K562 (cell line): ENCODE data around the gene CYP2C18. TPM values are rescaled to one million over a fixed set of nuclear protein-coding genes. Genes with fewer than 3 reads are reported as not detected.
"Not testable (repeated sequence)": the region's sequence is repeated elsewhere in the genome, so short reads cannot be mapped to it uniquely, and the experiment has no call there.

Experiments
- ATAC-seq: fragments of 200-7000 bp; cut with Tn5 transposase; 3 replicates; pipeline ENCODE4 v1.9.1; 2020; ENCODE audit warnings: moderate library complexity
- BruUV-seq: library from RNA; stranded (reverse); fragments of 400-500 nt; replicated peaks from 2 replicates; lab custom pipeline; 2021; lab: Mats Ljungman, UMichigan
- CTCF ChIA-PET: fragments of 300-600 bp; formaldehyde crosslinking; extraction: SDS; loops from one replicate; lab custom pipeline; 2021; ENCODE audit warnings: low intra/inter-chr PET ratio; lab: Yijun Ruan, JAX
- POLR2A ChIA-PET: fragments of 300-600, 350-650 bp; sonication (Branson Sonifier 250); formaldehyde crosslinking; extraction: SDS; loops from one replicate; lab custom pipeline; 2021; ENCODE audit warnings: antibody characterized with exemption, inconsistent platforms; lab: Yijun Ruan, JAX
- DNase-seq, 4 experiments: peaks; one replicate each; pipeline versions ENCODE4 v3.0.0 to v3.0.0-alpha.2; 2011 to 2018; ENCODE audit warnings: low spot score in 3 of 4, mixed read lengths in 3 of 4; ENCODE audit errors: extremely low read depth in 1 of 4
- FAIRE-seq: peaks from 2 replicates; lab custom pipeline; 2011; peaks lifted over from hg19 to GRCh38; lab: Jason Lieb, UNC
- H2AFZ ChIP-seq: 2 replicates; pipeline ENCODE4 v1.6.0; 2011; ENCODE audit warnings: low read depth, low read length, control low read depth, inconsistent platforms
- H3K27ac ChIP-seq: fragments of 200-600 bp; 3 replicates; pipeline ENCODE4 v1.8.0; 2011; ENCODE audit warnings: low read depth, mild to moderate bottlenecking, control low read depth, inconsistent platforms, low read length, moderate library complexity, mixed read lengths; ENCODE audit errors: extremely low read depth
- H3K27me3 ChIP-seq, 2 experiments: fragments of 300-600 bp in 1 of 2; 2 replicates in 1 of 2; 3 replicates in 1 of 2; pipeline versions ENCODE4 v1.6.0 to v1.8.0; 2011; ENCODE audit warnings: inconsistent platforms in 2 of 2, low read length in 2 of 2, mild to moderate bottlenecking in 1 of 2, mixed read lengths in 1 of 2, moderate library complexity in 1 of 2; ENCODE audit not compliant: control insufficient read depth in 2 of 2, insufficient read depth in 2 of 2
- H3K36me3 ChIP-seq: fragments of 300-600 bp; 3 replicates; pipeline ENCODE4 v1.8.0; 2011; ENCODE audit warnings: mild to moderate bottlenecking, low read length, inconsistent platforms; ENCODE audit not compliant: control insufficient read depth, insufficient read depth
- H3K4me1 ChIP-seq, 2 experiments: fragments of 200-600 bp in 1 of 2; replicated peaks in 1 of 2; 2 replicates in 1 of 2; 3 replicates in 1 of 2; pipeline versions ENCODE4 v1.5.1 to v1.8.0; 2011; ENCODE audit warnings: inconsistent platforms in 2 of 2, low read length in 2 of 2, mild to moderate bottlenecking in 1 of 2, mixed read lengths in 1 of 2, moderate library complexity in 1 of 2; ENCODE audit not compliant: control insufficient read depth in 2 of 2, insufficient read depth in 2 of 2
- H3K4me2 ChIP-seq: 2 replicates; pipeline ENCODE4 v1.6.1; 2011; ENCODE audit warnings: low read length, control low read depth, inconsistent platforms, mixed read lengths; ENCODE audit not compliant: insufficient read depth
- H3K4me3 ChIP-seq: fragments of 200-600 bp; sonication (generic), shearing (Covaris generic); 2 replicates; pipeline ENCODE4 v1.5.1; 2016; ENCODE audit warnings: control low read depth, inconsistent platforms
- H3K79me2 ChIP-seq: fragments of 200-600 bp; 3 replicates; pipeline ENCODE4 v1.8.0; 2011; ENCODE audit warnings: low read length, inconsistent platforms; ENCODE audit not compliant: control insufficient read depth, insufficient read depth
- H3K9ac ChIP-seq, 2 experiments: 2 replicates each; pipeline versions ENCODE4 v1.6.0 to v1.6.1; 2011; ENCODE audit warnings: low read depth in 2 of 2, low read length in 2 of 2, control low read depth in 1 of 2, inconsistent platforms in 1 of 2, mild to moderate bottlenecking in 1 of 2, mixed read lengths in 1 of 2; ENCODE audit not compliant: insufficient read depth in 1 of 2
- H3K9me1 ChIP-seq: one replicate; pipeline ENCODE4 v1.6.0; 2011; ENCODE audit warnings: inconsistent platforms, mild to moderate bottlenecking, low read length, moderate library complexity; ENCODE audit not compliant: control insufficient read depth, insufficient read depth
- H3K9me3 ChIP-seq: replicated peaks from 2 replicates; pipeline ENCODE4 v1.5.1; 2011; ENCODE audit warnings: low read depth, low read length, inconsistent platforms; ENCODE audit not compliant: control insufficient read depth, insufficient read depth
- H4K20me1 ChIP-seq: replicated peaks from 2 replicates; pipeline ENCODE4 v1.6.1; 2011; ENCODE audit warnings: low read length, inconsistent platforms, mixed read lengths; ENCODE audit not compliant: control insufficient read depth, insufficient read depth
- BRCA1 ChIP-seq, 2 experiments: fragments of 450-650 bp in 1 of 2; sonication (generic) in 1 of 2; formaldehyde crosslinking in 1 of 2; IDR thresholded peaks; 2 replicates each; pipeline versions ENCODE4 v1.5.0 to v1.6.1; 2017 to 2020; ENCODE audit warnings: mild to moderate bottlenecking in 1 of 2, missing genetic modification reagents in 1 of 2
- FOXP1 ChIP-seq: sonication (generic); formaldehyde crosslinking; IDR thresholded peaks from 2 replicates; pipeline ENCODE4 v1.8.0; 2022; ENCODE audit warnings: mild to moderate bottlenecking, missing genetic modification reagents
- JUND ChIP-seq, 2 experiments: IDR thresholded peaks; 2 replicates in 1 of 2; 3 replicates in 1 of 2; pipeline ENCODE4 v1.6.1; 2011; ENCODE audit warnings: borderline replicate concordance in 2 of 2, low read depth in 2 of 2, low read length in 2 of 2, improper control_type of control experiment in 1 of 2, missing biosample characterization in 1 of 2, missing genetic modification characterization in 1 of 2, missing genetic modification reagents in 1 of 2
- PURB ChIP-seq: sonication (generic); formaldehyde crosslinking; IDR thresholded peaks from 2 replicates; pipeline ENCODE4 v1.9.0; 2021; ENCODE audit warnings: low read depth, mild to moderate bottlenecking, missing genetic modification reagents
- WGBS: fragments of 100-300 bp; shearing (Covaris generic); methylation state at CpG from one replicate; pipeline ENCODE4 v1.1.6; 2016; ENCODE audit warnings: low coverage, mixed read lengths; ENCODE audit not compliant: insufficient coverage; ENCODE audit errors: missing lambda C conversion rate; 5-methylcytosine and 5-hydroxymethylcytosine counted together
- in situ Hi-C: fragments of 300-500 bp; cut with MboI; formaldehyde crosslinking; loops from 4 replicates; pipeline ENCODE4 v1.15.0; 2018; ENCODE audit warnings: inconsistent platforms, mixed read lengths
- intact Hi-C: fragments of 100-400 bp; cut with micrococcal nuclease; formaldehyde crosslinking; loops from 2 replicates; pipeline ENCODE4 v1.14.2; 2022
- polyA plus RNA-seq, 8 experiments: library from polyadenylated mRNA; depleted of rRNA in 4 of 8; stranded (reverse) in 5 of 8; unstranded in 3 of 8; fragments of >200 nt; fragmentation: Nextera tagmentation in 2 of 8; fragmentation: Illumina TruSeq in 1 of 8; extraction: Ambion mirVana in 2 of 8; extraction: Trizol in 1 of 8; gene quantifications; 2 replicates each; pipeline versions ENCODE4 v1.2.1 to v1.2.3, GENCODE V29; 2011 to 2014; ENCODE audit warnings: inconsistent platforms in 1 of 8, missing spikeins in 1 of 8
- total RNA-seq, 7 experiments: library from RNA; depleted of rRNA in 6 of 7; stranded (reverse); fragments of >200 nt in 6 of 7; fragmentation: Illumina TruSeq in 2 of 7; extraction: Trizol in 2 of 7; gene quantifications; 2 replicates each; pipeline versions ENCODE4 v1.2.1 to v1.2.3, GENCODE V29; 2011 to 2021; ENCODE audit warnings: low replicate concordance in 1 of 7
- TF ChIP-seq, protein P1 (sequence below), 3 experiments: fragments of 200-800 bp in 1 of 3; sonication (Bioruptor generic) in 1 of 3; sonication (generic) in 1 of 3; formaldehyde crosslinking in 1 of 3; IDR thresholded peaks; 2 replicates each; pipeline versions ENCODE4 v1.6.1 to v1.8.0; 2016 to 2022; ENCODE audit warnings: mild to moderate bottlenecking in 2 of 3, missing compliant biosample characterization in 2 of 3, missing genetic modification characterization in 2 of 3, missing genetic modification reagents in 1 of 3
- TF ChIP-seq, protein P2 (sequence below), 2 experiments: IDR thresholded peaks; 2 replicates each; pipeline ENCODE4 v1.6.1; 2011; ENCODE audit warnings: borderline replicate concordance in 1 of 2, control low read depth in 1 of 2, low read depth in 1 of 2, low read length in 1 of 2, mild to moderate bottlenecking in 1 of 2, mixed read lengths in 1 of 2, moderate library complexity in 1 of 2; ENCODE audit not compliant: insufficient read depth in 1 of 2, insufficient read length in 1 of 2, poor library complexity in 1 of 2, severe bottlenecking in 1 of 2; ENCODE audit errors: extremely low read depth in 1 of 2

The CYP2C18 gene
- total and polyA plus RNA-seq, 9 of the 15 experiments (the other 6 are each of a cell fraction or from before 2014, with no cell fraction given), result not detected

DNA sequence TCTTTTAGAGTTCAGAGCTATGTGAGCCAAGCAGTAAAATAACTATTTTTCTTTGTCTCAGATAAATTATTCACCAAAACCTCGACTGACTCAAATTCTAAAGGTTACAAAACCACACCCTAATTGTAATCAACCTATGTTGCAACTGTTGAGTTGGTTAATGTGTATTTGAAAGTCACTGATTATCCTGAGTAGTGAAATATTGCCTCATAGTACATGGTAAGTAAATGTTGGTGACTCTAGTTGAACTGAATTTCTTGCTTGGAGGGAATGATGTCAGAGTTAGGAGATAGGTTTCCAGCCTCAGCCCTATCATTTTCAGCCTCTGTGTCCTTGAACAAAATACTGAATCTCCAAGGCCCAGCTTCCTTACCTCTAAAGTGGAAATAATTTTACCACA is 3.0 kb upstream of the CYP2C18 start:
- H3K4me1 ChIP-seq, result no peaks in the 10 kb centered on the region
- intact Hi-C loops (no loop called here), in situ Hi-C loops (no loop called here)
- no peaks in the 10 kb centered on the region for H3K27me3 ChIP-seq
- ATAC-seq, result no peak
- H3K9ac ChIP-seq, result no peak overlapping the region
- no peaks in the 10 kb centered on the region for H3K79me2 ChIP-seq
- no peak for FAIRE-seq
- no peak for DNase-seq
- no peaks in the 10 kb centered on the region for H4K20me1 ChIP-seq
- no peaks in the 10 kb centered on the region for H3K36me3 ChIP-seq
- no peak overlapping the region for H2AFZ ChIP-seq
- WGBS, result 0% methylated on average over 1 of the region's 1 CpG
- H3K9me1 ChIP-seq, result no peaks in the 10 kb centered on the region
- H3K4me2 ChIP-seq, result no peak overlapping the region
- no peak overlapping the region for H3K4me3 ChIP-seq
- ChIA-PET POLR2A (no interaction called here), CTCF (no interaction called here)
- TF ChIP-seq PURB (CRISPR knock-in tag) (no peak), FOXP1 (CRISPR knock-in tag) (no peak), JUND (IDR thresholded peaks at IDR 0.05; ENCODE audit: borderline replicate concordance, low read depth, low read length) (no peak), JUND (tag; IDR thresholded peaks at IDR 0.05; ENCODE audit: borderline replicate concordance, low read depth, low read length) (no peak), BRCA1 (IDR thresholded peaks at IDR 0.05) (no peak), BRCA1 (CRISPR knock-in tag; IDR thresholded peaks at IDR 0.05) (no peak)
- TF ChIP-seq, protein P1, sequence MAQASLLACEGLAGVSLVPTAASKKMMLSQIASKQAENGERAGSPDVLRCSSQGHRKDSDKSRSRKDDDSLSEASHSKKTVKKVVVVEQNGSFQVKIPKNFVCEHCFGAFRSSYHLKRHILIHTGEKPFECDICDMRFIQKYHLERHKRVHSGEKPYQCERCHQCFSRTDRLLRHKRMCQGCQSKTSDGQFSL (CRISPR knock-in tag; IDR thresholded peaks at IDR 0.05), result no peak
- TF ChIP-seq, protein P1 (tag; IDR thresholded peaks at IDR 0.05), result no peak
- TF ChIP-seq, protein P2, sequence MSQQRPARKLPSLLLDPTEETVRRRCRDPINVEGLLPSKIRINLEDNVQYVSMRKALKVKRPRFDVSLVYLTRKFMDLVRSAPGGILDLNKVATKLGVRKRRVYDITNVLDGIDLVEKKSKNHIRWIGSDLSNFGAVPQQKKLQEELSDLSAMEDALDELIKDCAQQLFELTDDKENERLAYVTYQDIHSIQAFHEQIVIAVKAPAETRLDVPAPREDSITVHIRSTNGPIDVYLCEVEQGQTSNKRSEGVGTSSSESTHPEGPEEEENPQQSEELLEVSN (IDR thresholded peaks at IDR 0.05; ENCODE audit: borderline replicate concordance in 1 of 2, extremely low read depth in 1 of 2, insufficient read depth in 1 of 2, insufficient read length in 1 of 2, low read depth in 1 of 2, low read length in 1 of 2, poor library complexity in 1 of 2, severe bottlenecking in 1 of 2), result no peak
- H3K27ac ChIP-seq, result no peak overlapping the region
- no peaks in the 10 kb centered on the region for H3K9me3 ChIP-seq
- BruUV-seq, result no TSS peak

- WGBS, result 21% methylated on average over 3 of the region's 4 CpGs
- BruUV-seq, CTCF ChIA-PET, H2AFZ ChIP-seq, H3K4me3 ChIP-seq, POLR2A ChIA-PET, in situ Hi-C loops, H3K9me1 ChIP-seq, H3K79me2 ChIP-seq, H3K27me3 ChIP-seq, ATAC-seq, H3K36me3 ChIP-seq, H3K9me3 ChIP-seq, H3K27ac ChIP-seq, H3K4me1 ChIP-seq, intact Hi-C loops, H3K4me2 ChIP-seq, H3K9ac ChIP-seq, DNase-seq, FAIRE-seq, H4K20me1 ChIP-seq: not testable (repeated sequence)
These were observed 893 bp upstream of the CYP2C18 start for GRCh38 chr10:94682636-94683035.
